Mucosa of rectum (tissue), 2 donors: ENCODE data around the gene HSBP1L1.
A peak's percentile ranks its signal among the peaks of the same experiment; 100 is the strongest.

Experiments used
- H3K27ac ChIP-seq, 2 donors: one replicate each; pipeline ENCODE4 v1.7.0; 2013; ENCODE audit warnings: inconsistent platforms in 2 of 2, low read depth in 2 of 2, low read length in 2 of 2
- H3K27me3 ChIP-seq, 2 donors: one replicate each; pipeline ENCODE4 v1.7.0; 2013; ENCODE audit warnings: low read length in 2 of 2; ENCODE audit not compliant: control insufficient read depth in 2 of 2, insufficient read depth in 2 of 2
- H3K36me3 ChIP-seq, 2 donors: one replicate each; pipeline ENCODE4 v1.7.0; 2013; ENCODE audit warnings: low read length in 2 of 2; ENCODE audit not compliant: control insufficient read depth in 2 of 2, insufficient read depth in 2 of 2
- H3K4me1 ChIP-seq, 2 donors: one replicate each; pipeline ENCODE4 v1.7.0; 2013; ENCODE audit warnings: low read length in 2 of 2, mild to moderate bottlenecking in 1 of 2; ENCODE audit not compliant: control insufficient read depth in 2 of 2, insufficient read depth in 2 of 2
- H3K4me3 ChIP-seq, 2 donors: one replicate each; pipeline ENCODE4 v1.7.0; 2013; ENCODE audit warnings: low read length in 2 of 2
- H3K9ac ChIP-seq, 2 donors: one replicate each; pipeline ENCODE4 v1.7.0; 2013; ENCODE audit warnings: low read length in 2 of 2, low read depth in 1 of 2, mild to moderate bottlenecking in 1 of 2
- H3K9me3 ChIP-seq, 2 donors: one replicate each; pipeline ENCODE4 v1.7.0; 2013; ENCODE audit warnings: low read length in 2 of 2; ENCODE audit not compliant: control insufficient read depth in 2 of 2
- donor health status: healthy.
- donor health status: Normal muscosa, but diverticular disease.

HSBP1L1 gene

DNA sequence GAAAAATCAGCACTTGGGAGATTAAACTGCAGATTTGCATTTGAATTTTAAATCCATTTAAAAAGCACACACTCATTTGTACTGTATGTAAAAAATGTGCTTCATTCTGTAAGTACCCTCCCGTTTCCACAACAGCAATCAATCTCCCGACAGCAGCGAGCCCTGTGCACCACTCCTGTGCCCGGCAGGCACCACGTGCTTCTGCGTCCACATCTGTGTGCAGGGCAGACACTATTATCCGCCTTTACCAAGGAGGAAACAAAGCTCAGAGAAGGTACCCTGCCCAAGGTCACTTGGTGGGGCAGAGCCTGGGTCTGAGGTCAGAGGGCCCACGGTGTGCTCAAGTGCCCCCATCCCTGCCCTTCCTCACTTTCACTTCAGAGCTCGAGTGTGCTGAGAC, 7.5 kb downstream of the HSBP1L1 start:
- Histone ChIP-seq H3K27ac (no peak overlapping the region), H3K36me3 (peaks cover 29 to 39% of the 10 kb centered on the region in 2 donors), H3K4me1 (peaks cover 6 to 14% of the 10 kb centered on the region in 2 donors), H3K27me3 (no peaks in the 10 kb centered on the region), H3K4me3 (no peak overlapping the region), H3K9me3 (no peaks in the 10 kb centered on the region), H3K9ac (no peak overlapping the region)

DNA sequence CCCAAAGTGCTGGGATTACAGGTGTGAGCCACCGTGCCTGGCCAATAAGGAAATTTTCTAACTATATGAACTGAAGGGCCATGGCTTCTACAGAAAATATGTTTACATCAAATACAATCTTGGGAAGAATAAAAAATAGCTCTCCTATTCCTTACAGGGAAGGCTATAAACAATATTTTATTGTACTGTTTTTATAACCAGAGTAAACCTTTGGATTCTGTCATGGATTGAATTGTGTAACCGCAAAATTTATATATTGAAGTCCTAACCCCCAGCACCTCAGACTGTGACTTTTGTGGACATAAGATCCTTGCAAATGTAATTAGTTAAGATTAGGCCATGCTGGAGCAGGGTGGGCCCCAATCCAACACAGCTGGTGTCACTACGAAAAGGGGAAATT, 8.3 kb downstream of the HSBP1L1 start:
- H3K9ac ChIP-seq: no peak overlapping the region
- peak overlapping the region; percentile 64 to 76 for H3K27ac ChIP-seq
- H3K36me3 ChIP-seq: peaks cover 28 to 37% of the 10 kb centered on the region in 2 donors
- no peaks in the 10 kb centered on the region for H3K9me3 ChIP-seq
- peaks cover 6 to 14% of the 10 kb centered on the region in 2 donors for H3K4me1 ChIP-seq
- no peak overlapping the region for H3K4me3 ChIP-seq
- no peaks in the 10 kb centered on the region for H3K27me3 ChIP-seq

DNA sequence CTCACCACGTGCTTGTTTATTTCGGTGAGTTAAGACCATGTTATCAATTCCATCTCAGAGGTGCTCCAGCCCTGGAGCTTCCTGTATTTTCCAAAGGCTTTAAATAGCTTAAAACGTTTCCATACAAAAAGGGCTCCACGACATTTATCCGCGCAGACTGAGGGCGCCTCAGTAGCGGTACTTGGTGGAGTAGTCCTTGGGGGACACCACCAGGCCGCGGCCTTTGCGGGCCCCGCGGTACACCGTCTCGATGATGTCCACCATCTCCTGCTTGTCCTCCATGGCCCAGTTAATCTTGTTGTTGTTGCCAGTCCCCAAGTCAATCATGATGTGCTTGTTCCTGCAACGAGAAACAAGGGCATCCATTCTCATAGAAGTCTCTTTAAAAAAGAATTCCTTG, 9.1 kb downstream of the HSBP1L1 start:
- H3K27me3 ChIP-seq: no peaks in the 10 kb centered on the region
- H3K4me1 ChIP-seq: peaks cover 6 to 14% of the 10 kb centered on the region in 2 donors
- H3K27ac ChIP-seq: peak overlapping the region in 1 of 2 donors; percentile 76
- H3K9ac ChIP-seq: no peak overlapping the region
- H3K4me3 ChIP-seq: no peak overlapping the region
- peaks cover 24 to 37% of the 10 kb centered on the region in 2 donors for H3K36me3 ChIP-seq
- no peaks in the 10 kb centered on the region for H3K9me3 ChIP-seq

DNA sequence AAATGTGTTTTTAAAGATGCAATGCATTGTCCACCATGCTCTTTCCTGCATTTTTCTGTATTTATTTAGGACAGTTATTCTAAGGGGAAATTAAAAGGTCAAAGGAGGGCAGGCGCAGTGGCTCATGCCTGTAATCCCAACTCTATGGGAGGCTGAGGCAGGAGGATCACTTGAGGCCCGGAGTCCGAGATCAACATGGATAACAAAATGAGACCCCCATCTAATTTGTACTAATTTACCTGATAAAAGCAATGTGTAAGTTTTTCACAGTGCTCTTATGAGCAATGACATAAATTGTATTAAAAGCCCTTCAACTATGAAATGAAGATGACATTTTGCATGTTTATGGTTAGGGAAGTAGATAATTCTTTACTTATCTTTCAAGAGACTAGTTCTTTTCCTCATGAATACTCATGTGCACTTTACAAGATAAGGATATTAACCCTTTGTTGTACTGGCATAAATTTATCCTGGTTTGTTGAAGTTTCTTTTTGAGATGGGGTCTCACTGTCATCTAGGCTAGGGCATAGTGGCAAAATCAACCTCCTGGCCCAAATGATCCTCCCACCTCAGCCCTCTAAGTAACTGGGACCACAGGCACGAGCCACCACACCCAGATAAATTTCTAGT, 9.7 kb downstream of the HSBP1L1 start:
- Histone ChIP-seq H3K4me3 (no peak overlapping the region), H3K9me3 (no peaks in the 10 kb centered on the region), H3K36me3 (peaks cover 24 to 38% of the 10 kb centered on the region in 2 donors)

DNA sequence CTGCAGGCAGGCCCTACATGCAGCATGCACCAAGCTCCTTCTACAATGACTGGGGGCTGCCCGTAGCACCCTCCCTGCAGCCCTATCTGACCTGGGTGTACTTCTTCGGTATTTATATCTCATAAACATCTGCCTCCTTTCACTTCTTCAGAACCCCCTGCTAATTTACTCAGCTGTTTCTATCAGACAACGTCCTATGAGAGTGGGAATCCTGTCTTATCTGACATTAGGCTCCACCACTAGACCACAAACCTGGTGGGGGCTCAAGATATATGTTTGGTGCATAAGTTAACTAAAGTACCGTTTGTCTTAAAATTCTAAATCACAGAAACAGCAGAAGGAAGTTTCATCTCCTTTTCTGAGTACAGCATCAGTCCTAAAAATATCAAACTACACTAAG, 10.6 kb downstream of the HSBP1L1 start:
- no peak overlapping the region for H3K4me3 ChIP-seq
- H3K27me3 ChIP-seq: no peaks in the 10 kb centered on the region
- no peaks in the 10 kb centered on the region for H3K9me3 ChIP-seq
- H3K4me1 ChIP-seq: peaks cover 6 to 14% of the 10 kb centered on the region in 2 donors
- H3K27ac ChIP-seq: no peak overlapping the region
- H3K36me3 ChIP-seq: peaks cover 23 to 36% of the 10 kb centered on the region in 2 donors
- H3K9ac ChIP-seq: no peak overlapping the region

More for the DNA sequence above, 9.7 kb downstream of the HSBP1L1 start:
- H3K9ac ChIP-seq: no peak overlapping the region
- no peaks in the 10 kb centered on the region for H3K27me3 ChIP-seq
- peaks cover 6 to 14% of the 10 kb centered on the region in 2 donors for H3K4me1 ChIP-seq
- no peak overlapping the region for H3K27ac ChIP-seq

DNA sequence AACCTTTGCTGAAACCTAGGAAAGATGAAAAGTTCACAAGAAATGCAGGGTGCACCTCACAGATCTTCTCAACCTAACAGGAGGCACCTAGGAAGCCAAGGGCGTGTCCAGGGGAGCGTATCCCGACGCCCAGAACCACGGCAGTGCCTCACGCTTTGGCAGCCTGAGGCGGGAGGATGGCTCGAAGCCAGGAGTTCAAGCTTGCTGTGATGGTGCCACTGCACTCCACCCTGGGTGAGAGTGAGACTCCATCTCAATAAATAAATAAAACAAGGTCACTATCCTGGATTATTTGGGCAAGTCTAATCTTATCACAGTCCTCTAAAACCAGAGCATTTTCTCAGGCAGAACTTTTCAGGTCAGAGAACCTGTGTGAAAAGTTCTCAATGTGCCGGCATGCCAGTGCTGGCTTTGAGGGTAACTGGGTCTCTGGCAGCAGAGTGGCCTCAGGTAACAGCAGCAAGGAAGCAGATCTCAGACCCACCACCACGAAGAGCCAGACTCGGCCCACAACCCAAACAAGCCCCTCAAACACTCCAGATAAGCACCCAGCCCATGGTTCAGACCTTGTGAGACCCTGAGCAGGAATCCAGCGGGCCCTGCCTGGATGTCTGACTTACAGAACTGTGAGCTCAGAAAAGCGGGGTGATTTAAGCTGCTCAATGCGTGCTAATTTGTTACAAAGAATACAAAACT, 11.7 kb downstream of the HSBP1L1 start:
- Histone ChIP-seq H3K9ac (no peak overlapping the region), H3K36me3 (peaks cover 14 to 27% of the 10 kb centered on the region in 2 donors)

DNA sequence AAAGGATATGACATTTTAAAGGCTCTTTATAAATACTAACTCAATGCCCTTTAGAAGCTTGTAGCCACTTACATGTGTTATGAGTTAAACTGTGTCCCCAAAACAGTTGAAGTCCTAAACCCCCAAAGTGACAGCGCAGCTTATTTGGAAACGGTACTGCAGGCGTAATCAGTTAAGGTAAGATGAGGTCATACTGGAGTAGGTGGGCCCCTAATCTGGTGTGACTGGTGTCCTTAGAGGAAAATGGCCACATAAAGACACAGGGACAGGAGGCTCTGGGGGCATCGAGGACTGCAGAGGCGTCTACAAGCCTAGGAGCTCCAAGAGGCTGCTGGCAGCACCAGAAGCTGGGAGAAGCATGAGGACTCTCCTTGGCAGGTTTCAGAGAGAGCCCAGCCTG, 15.4 kb downstream of the HSBP1L1 start:
- Histone ChIP-seq H3K9ac (no peak overlapping the region), H3K4me1 (peaks cover 0 to 4% of the 10 kb centered on the region in 2 donors), H3K9me3 (no peaks in the 10 kb centered on the region), H3K36me3 (peaks cover 3 to 11% of the 10 kb centered on the region in 2 donors), H3K27ac (no peak overlapping the region), H3K27me3 (no peaks in the 10 kb centered on the region), H3K4me3 (no peak overlapping the region)

More for the DNA sequence above, 11.7 kb downstream of the HSBP1L1 start:
- H3K4me1 ChIP-seq: peaks cover 6 to 14% of the 10 kb centered on the region in 2 donors
- H3K27me3 ChIP-seq: no peaks in the 10 kb centered on the region
- no peak overlapping the region for H3K4me3 ChIP-seq
- no peaks in the 10 kb centered on the region for H3K9me3 ChIP-seq
- no peak overlapping the region for H3K27ac ChIP-seq

DNA sequence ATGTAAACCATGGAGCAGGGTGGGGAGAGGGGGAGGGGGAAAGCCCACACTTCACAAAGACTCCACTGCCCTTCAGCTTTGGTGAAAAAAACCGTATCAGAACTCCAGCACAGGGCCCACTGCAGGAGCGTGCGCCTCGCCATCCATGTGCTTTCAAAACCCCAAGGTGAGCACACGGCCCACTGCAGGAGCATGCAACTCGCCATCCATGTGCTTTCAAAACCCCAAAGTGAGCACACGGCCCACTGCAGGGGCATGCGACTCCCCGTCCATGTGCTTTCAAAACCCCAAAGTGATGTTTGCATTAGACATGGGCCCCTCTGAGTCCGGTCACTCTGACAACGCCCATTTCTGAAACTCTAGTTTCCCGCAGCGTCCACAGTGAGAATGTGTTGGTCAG, 16.1 kb downstream of the HSBP1L1 start:
- Histone ChIP-seq H3K9me3 (no peaks in the 10 kb centered on the region), H3K9ac (no peak overlapping the region), H3K4me1 (peaks cover 0 to 4% of the 10 kb centered on the region in 2 donors), H3K4me3 (no peak overlapping the region), H3K36me3 (peaks cover 0 to 15% of the 10 kb centered on the region in 2 donors), H3K27me3 (no peaks in the 10 kb centered on the region), H3K27ac (no peak overlapping the region)

DNA sequence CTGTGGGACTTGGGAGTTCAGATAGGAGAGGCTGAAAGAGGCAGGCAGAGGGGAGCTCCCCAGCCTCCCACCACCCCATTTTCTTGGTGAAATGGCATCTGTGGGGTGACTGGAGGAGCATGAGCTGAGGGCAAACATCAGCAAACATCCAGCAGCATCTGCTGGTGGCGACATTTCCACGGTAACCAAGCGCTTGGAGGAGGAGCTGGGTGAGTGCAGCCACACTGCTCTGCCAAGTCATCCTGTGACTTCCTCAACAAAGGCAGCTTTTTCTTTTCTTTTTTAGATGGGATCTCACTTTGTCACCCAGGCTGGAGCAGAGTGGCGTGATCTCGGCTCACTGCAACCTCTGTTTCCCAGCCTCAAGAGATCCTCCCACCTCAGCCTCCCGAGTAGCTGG, 18.3 kb downstream of the HSBP1L1 start:
- H3K4me3 ChIP-seq: no peak overlapping the region
- peaks cover 11 to 12% of the 10 kb centered on the region in 2 donors for H3K4me1 ChIP-seq
- no peaks in the 10 kb centered on the region for H3K27me3 ChIP-seq
- no peak overlapping the region for H3K27ac ChIP-seq
- H3K9me3 ChIP-seq: no peaks in the 10 kb centered on the region
- peaks cover 0 to 18% of the 10 kb centered on the region in 2 donors for H3K36me3 ChIP-seq
- H3K9ac ChIP-seq: no peak overlapping the region

DNA sequence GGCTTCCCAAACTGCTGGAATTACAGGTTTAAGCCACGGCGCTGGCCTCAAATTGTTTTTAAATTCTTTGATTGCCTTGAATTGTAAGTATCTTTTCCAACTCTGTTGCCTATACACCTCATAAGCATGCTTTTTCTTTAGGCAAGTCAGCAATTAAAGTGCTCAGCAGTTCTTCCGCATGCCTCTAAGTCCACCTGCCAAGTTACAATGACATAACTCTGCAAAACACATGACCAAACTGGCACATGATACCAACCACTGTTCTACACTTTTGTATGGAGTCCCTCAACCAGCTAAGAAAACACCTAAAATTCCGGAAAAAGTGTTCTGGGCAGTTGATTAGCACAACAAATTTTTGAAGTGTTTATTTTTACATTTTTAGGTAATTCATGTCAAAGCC, 18.8 kb downstream of the HSBP1L1 start:
- peaks cover 0 to 18% of the 10 kb centered on the region in 2 donors for H3K36me3 ChIP-seq
- no peak overlapping the region for H3K9ac ChIP-seq
- peaks cover 11 to 12% of the 10 kb centered on the region in 2 donors for H3K4me1 ChIP-seq
- no peaks in the 10 kb centered on the region for H3K27me3 ChIP-seq
- H3K27ac ChIP-seq: no peak overlapping the region
- H3K9me3 ChIP-seq: no peaks in the 10 kb centered on the region
- no peak overlapping the region for H3K4me3 ChIP-seq
